Upper lobe of left lung (tissue), 6 donors: Measurements from ENCODE around the gene BORCS5. TPM values are rescaled to one million over a fixed set of nuclear protein-coding genes. Genes with fewer than 3 reads are reported as not detected.

Source experiments
- ATAC-seq, 2 donors: fragments of 200-7000 bp; cut with Tn5 transposase; one replicate each; pipeline ENCODE4 v1.9.1; 2022; ENCODE audit warnings: mild to moderate bottlenecking in 2 of 2, moderate library complexity in 2 of 2; ENCODE audit not compliant: low FRiP score in 2 of 2
- DNase-seq, 2 donors: peaks; one replicate each; pipeline ENCODE4 v3.0.0-alpha.2; 2019 to 2020
- H3K27ac ChIP-seq, 4 donors: fragments of 200-600 bp; sonication (generic); one replicate each; pipeline ENCODE4 v1.5.1; 2016 to 2019
- H3K27me3 ChIP-seq, 4 donors: fragments of 200-600 bp; sonication (generic); one replicate each; pipeline ENCODE4 v1.5.1; 2017 to 2019
- H3K36me3 ChIP-seq, 4 donors: fragments of 200-600 bp; sonication (generic); one replicate each; pipeline ENCODE4 v1.5.1; 2016 to 2019
- H3K4me1 ChIP-seq, 4 donors: fragments of 200-600 bp; sonication (generic); one replicate each; pipeline ENCODE4 v1.5.1; 2018 to 2019
- H3K4me3 ChIP-seq, 4 donors: fragments of 200-600 bp; sonication (generic); one replicate each; pipeline ENCODE4 v1.5.1; 2017 to 2019; ENCODE audit warnings: mild to moderate bottlenecking in 2 of 4, moderate library complexity in 1 of 4
- H3K9me3 ChIP-seq, 4 donors: fragments of 200-600 bp; sonication (generic); one replicate each; pipeline ENCODE4 v1.5.1; 2018 to 2019
- EP300 ChIP-seq, 4 donors: sonication (generic); formaldehyde crosslinking; IDR thresholded peaks; one replicate each; pipeline ENCODE4 v1.5.1; 2017; ENCODE audit warnings: antibody characterized with exemption in 4 of 4, control low read depth in 2 of 4
- POLR2A ChIP-seq, 4 donors: fragments of 450-650 bp; IDR thresholded peaks; one replicate each; pipeline ENCODE4 v1.5.1; 2016 to 2017; ENCODE audit warnings: antibody characterized with exemption in 4 of 4, mild to moderate bottlenecking in 2 of 4
- POLR2AphosphoS5 ChIP-seq, 2 donors: sonication (generic); formaldehyde crosslinking; IDR thresholded peaks; one replicate each; pipeline ENCODE4 v1.5.1; 2017; ENCODE audit warnings: antibody characterized with exemption in 2 of 2
- WGBS, 2 donors: methylation state at CpG; one replicate each; pipeline ENCODE4 v1.1.5; 2017 to 2018; 5-methylcytosine and 5-hydroxymethylcytosine counted together
- total RNA-seq, 6 donors: library from RNA; depleted of rRNA in 4 of 6; stranded (reverse); fragments of >200 nt in 4 of 6; gene quantifications; one replicate each; pipeline versions ENCODE4 v1.1.0 to v1.2.1, GENCODE V29; 2016 to 2021
- TF ChIP-seq, protein P1 (sequence below), 6 experiments: fragments of 450-650 bp in 4 of 6; fragments of 200-600 bp in 2 of 6; sonication (generic) in 2 of 6; IDR thresholded peaks; one replicate each; pipeline ENCODE4 v1.5.1; 2016 to 2019; ENCODE audit warnings: antibody characterized with exemption in 6 of 6
- donor health status: DM: no; HTN: no; CAD: no; lungs with moderate emphysema.
- donor health status: DM: no; HTN: yes; CAD: no; lungs with severe emphysema.

BORCS5 gene
- total RNA-seq, 6 donors from 2014 or later: 7.3 to 105 (median 10.7) TPM

DNA sequence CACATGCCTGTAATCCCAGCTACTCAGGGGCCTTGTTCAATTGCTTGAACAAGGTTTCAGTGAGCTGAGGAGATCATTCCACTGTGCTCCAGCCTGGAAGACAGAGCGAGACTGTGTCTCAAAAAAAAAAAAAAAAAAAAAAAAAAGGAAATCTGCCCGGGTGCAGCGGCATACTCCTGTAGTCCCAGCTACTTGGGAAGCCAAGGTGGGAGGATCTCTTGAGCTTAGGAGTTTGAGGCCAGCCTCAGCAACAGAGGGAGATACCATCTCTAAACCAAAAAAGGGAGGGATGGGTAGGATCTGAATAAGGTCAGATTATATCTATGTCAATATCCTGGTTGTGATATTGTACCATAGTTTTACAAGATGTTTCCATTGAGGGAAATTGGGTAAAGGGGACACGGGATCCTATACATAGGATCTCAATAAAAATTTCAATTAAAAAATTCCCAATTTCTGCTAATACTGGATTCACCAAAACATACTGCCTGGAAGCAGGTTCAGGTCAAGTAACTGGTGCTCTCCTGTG lies 76.4 kb downstream of the BORCS5 start:
- Histone ChIP-seq H3K9me3 (no peaks in the 10 kb centered on the region), H3K27ac (peak overlapping the region in 3 of 4 donors; percentile 18 to 37 (median 28)), H3K4me1 (peaks cover 3 to 43% (median 21%) of the 10 kb centered on the region in 4 donors), H3K27me3 (no peaks in the 10 kb centered on the region), H3K4me3 (no peak overlapping the region), H3K36me3 (no peaks in the 10 kb centered on the region)
- 77 to 99% methylated on average over 4 of the region's 4 CpGs for WGBS, 2 donors
- ATAC-seq (no peak), DNase-seq (no peak)
- TF ChIP-seq EP300 (IDR thresholded peaks at IDR 0.05): no peak
- TF ChIP-seq, protein P1, sequence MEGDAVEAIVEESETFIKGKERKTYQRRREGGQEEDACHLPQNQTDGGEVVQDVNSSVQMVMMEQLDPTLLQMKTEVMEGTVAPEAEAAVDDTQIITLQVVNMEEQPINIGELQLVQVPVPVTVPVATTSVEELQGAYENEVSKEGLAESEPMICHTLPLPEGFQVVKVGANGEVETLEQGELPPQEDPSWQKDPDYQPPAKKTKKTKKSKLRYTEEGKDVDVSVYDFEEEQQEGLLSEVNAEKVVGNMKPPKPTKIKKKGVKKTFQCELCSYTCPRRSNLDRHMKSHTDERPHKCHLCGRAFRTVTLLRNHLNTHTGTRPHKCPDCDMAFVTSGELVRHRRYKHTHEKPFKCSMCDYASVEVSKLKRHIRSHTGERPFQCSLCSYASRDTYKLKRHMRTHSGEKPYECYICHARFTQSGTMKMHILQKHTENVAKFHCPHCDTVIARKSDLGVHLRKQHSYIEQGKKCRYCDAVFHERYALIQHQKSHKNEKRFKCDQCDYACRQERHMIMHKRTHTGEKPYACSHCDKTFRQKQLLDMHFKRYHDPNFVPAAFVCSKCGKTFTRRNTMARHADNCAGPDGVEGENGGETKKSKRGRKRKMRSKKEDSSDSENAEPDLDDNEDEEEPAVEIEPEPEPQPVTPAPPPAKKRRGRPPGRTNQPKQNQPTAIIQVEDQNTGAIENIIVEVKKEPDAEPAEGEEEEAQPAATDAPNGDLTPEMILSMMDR (IDR thresholded peaks at IDR 0.05): no peak
- no peak for TF ChIP-seq POLR2AphosphoS5 (IDR thresholded peaks at IDR 0.05)
- TF ChIP-seq POLR2A (IDR thresholded peaks at IDR 0.05): no peak

DNA sequence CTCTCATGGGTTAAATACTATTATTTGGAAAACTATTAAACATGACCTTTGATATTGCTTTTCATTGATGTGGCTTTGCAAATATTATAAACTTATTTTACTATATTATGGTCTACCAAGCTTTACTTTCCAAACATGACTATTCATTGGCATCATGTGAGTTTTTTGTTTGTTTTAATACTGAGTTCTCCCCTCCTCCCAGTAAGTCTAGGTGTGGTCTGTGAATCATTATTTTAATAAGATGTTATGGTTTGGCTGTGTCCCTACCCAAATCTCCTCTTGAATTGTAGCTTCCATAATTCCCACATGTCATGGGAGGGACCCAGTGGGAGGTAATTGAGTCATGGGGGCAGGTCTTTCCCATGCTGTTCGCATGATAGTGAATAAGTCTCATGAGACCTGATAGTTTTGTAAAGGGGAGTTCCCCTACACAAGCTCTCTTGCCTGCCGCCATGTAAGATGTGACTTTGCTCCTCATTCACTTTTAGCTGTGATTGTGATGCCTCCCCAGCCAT lies 80.0 kb downstream of the BORCS5 start:
- Histone ChIP-seq H3K27ac (peak overlapping the region in 1 of 4 donors; percentile 38), H3K36me3 (no peaks in the 10 kb centered on the region), H3K27me3 (no peaks in the 10 kb centered on the region), H3K4me3 (no peak overlapping the region), H3K9me3 (no peaks in the 10 kb centered on the region), H3K4me1 (peaks cover 3 to 42% (median 24%) of the 10 kb centered on the region in 4 donors)
- no peak for DNase-seq
- no peak for TF ChIP-seq EP300 (IDR thresholded peaks at IDR 0.05)
- no peak for TF ChIP-seq POLR2A (IDR thresholded peaks at IDR 0.05)
- TF ChIP-seq POLR2AphosphoS5 (IDR thresholded peaks at IDR 0.05): no peak
- TF ChIP-seq, protein P1 (IDR thresholded peaks at IDR 0.05): no peak
- 97 to 100% methylated on average over 2 of the region's 2 CpGs for WGBS, 2 donors
- no peak for ATAC-seq

DNA sequence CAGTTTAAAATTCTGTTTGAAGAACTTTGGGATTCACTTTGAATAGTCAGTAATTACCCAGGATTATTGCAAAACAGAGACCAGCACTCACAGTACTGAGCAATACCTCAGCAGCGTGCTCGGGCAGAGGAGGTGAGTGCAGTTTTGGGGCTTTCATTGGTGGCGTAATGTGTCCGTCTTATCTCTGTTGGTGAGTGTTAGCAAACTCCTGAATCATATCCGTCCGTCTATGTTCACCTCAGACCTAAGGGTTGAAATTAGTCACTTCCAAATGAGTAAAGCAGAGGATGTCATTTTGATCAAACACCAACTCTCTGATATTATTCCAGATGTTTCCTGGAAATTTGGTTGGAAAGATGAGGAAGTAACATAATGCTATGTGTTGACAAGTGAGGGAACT lies 82.8 kb downstream of the BORCS5 start:
- H3K9me3 ChIP-seq: no peaks in the 10 kb centered on the region
- H3K4me1 ChIP-seq: peaks cover 4 to 51% (median 30%) of the 10 kb centered on the region in 4 donors
- peak overlapping the region in 2 of 4 donors; percentile 2 to 69 for H3K27ac ChIP-seq
- H3K36me3 ChIP-seq: no peaks in the 10 kb centered on the region
- 38 to 55% methylated on average over 6 of the region's 6 CpGs for WGBS, 2 donors
- no peaks in the 10 kb centered on the region for H3K27me3 ChIP-seq
- no peak overlapping the region for H3K4me3 ChIP-seq
- DNase-seq (peak in 1 of 2 donors; percentile 73), ATAC-seq (peak; percentile 40 to 83)
- TF ChIP-seq POLR2A (IDR thresholded peaks at IDR 0.05) (no peak), EP300 (IDR thresholded peaks at IDR 0.05) (peak in 1 of 4 donors; percentile 31), POLR2AphosphoS5 (IDR thresholded peaks at IDR 0.05) (peak in 1 of 2 donors; percentile 21)
- TF ChIP-seq, protein P1 (IDR thresholded peaks at IDR 0.05): no peak

DNA sequence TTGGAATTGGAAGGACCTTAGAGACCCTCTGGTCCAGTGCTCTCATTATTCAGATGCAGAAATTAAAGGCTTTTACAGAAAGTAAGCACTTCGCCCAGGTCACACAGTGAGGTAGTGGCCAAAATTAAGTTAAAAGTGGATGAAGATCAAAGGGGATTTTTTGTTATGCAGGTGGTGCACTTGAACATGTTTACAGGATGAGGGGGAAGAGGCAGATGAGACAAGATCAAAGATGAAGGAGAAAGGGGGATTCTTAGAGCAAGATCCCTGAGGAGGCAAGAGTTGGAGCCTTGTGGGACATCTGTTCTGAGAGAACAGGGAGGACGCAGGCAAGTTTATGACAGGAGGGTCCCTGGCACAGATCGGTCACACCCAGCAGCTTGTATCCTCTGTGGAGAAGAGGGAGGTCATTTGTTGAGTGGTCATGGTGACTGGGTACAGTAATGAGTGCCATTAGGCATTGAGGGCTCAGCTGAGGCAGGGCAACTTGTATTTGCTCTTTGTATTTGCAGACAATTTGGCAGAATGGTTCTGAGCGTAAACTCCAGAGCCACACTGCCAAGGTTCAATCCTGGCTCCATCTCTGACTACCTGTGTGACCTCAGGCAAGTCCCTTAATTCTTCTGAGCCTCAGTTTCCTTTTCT lies 84.0 kb downstream of the BORCS5 start:
- ATAC-seq: no peak
- 94 to 95% methylated on average over 4 of the region's 4 CpGs for WGBS, 2 donors
- peak overlapping the region in 3 of 4 donors; percentile 48 to 69 (median 63) for H3K27ac ChIP-seq
- TF ChIP-seq EP300 (IDR thresholded peaks at IDR 0.05) (no peak), POLR2AphosphoS5 (IDR thresholded peaks at IDR 0.05) (no peak), POLR2A (IDR thresholded peaks at IDR 0.05) (no peak)
- TF ChIP-seq, protein P1 (IDR thresholded peaks at IDR 0.05): no peak
- H3K36me3 ChIP-seq: no peaks in the 10 kb centered on the region
- no peaks in the 10 kb centered on the region for H3K9me3 ChIP-seq
- no peak overlapping the region for H3K4me3 ChIP-seq
- H3K27me3 ChIP-seq: no peaks in the 10 kb centered on the region
- H3K4me1 ChIP-seq: peaks cover 4 to 39% (median 25%) of the 10 kb centered on the region in 4 donors
- DNase-seq: no peak
